ENCODE data around the gene NCS1.

GRCh38 chr9:130171226-130172148 lies 717 bp upstream of the NCS1 start:
- TF ChIP-seq EZH2 (IDR thresholded peaks at IDR 0.05; ENCODE audit: insufficient read depth, poor library complexity, severe bottlenecking): no peak
- no peak for TF ChIP-seq EZH2phosphoT487 (IDR thresholded peaks at IDR 0.05; ENCODE audit: insufficient read depth, low read depth)
